ENCODE data around the gene POU3F4. TPM values are rescaled to one million over a fixed set of nuclear protein-coding genes. Genes with fewer than 3 reads are reported as not detected.

POU3F4 gene
- total RNA-seq, 2 experiments from 2014 or later, result not detected

GRCh38 chrX:83504721-83505479 lies 3.2 kb upstream of the POU3F4 start:
- Mint-ChIP-seq H3K9me3 (no peaks in the 10 kb centered on the region), H3K27me3 (peaks cover 44% of the 10 kb centered on the region), H3K4me1 (ENCODE audit: low read depth) (no peaks in the 10 kb centered on the region), H3K27ac (no peak overlapping the region), H3K36me3 (ENCODE audit: low read depth) (no peaks in the 10 kb centered on the region), H3K4me3 (no peak overlapping the region)
- no peak for TF ChIP-seq CTCF (IDR thresholded peaks at IDR 0.05)
- intact Hi-C loops (cut with micrococcal nuclease), result no loop called here
- POLR2A ChIA-PET, result no interaction called here
- no peak for ATAC-seq
- DNase-seq, result no peak
- CTCF ChIA-PET, result no interaction called here

- ChIA-PET CTCF (no interaction called here), POLR2A (no interaction called here)
- no peak overlapping the region for H3K27ac Mint-ChIP-seq
- H3K27me3 Mint-ChIP-seq, result peaks cover 52% of the 10 kb centered on the region
- no peaks in the 10 kb centered on the region for H3K4me1 Mint-ChIP-seq (ENCODE audit: low read depth)
- no peaks in the 10 kb centered on the region for H3K9me3 Mint-ChIP-seq
- ATAC-seq (no peak), DNase-seq (no peak)
- TF ChIP-seq CTCF (IDR thresholded peaks at IDR 0.05), result no peak
- intact Hi-C loops (cut with micrococcal nuclease), result no loop called here
- H3K4me3 Mint-ChIP-seq, result no peak overlapping the region
- H3K36me3 Mint-ChIP-seq (ENCODE audit: low read depth), result no peaks in the 10 kb centered on the region
Observed at GRCh38 chrX:83508526-83509253, 600 bp downstream of the POU3F4 start.

- no peak for DNase-seq
- Mint-ChIP-seq H3K27me3 (peaks cover 49% of the 10 kb centered on the region), H3K36me3 (ENCODE audit: low read depth) (no peaks in the 10 kb centered on the region), H3K4me3 (no peak overlapping the region), H3K27ac (no peak overlapping the region), H3K9me3 (no peaks in the 10 kb centered on the region), H3K4me1 (ENCODE audit: low read depth) (no peaks in the 10 kb centered on the region)
- POLR2A ChIA-PET, result no interaction called here
- ATAC-seq, result no peak
- TF ChIP-seq CTCF (IDR thresholded peaks at IDR 0.05), result no peak
- intact Hi-C loops (cut with micrococcal nuclease), result no loop called here
- CTCF ChIA-PET, result no interaction called here
Observed at GRCh38 chrX:83509254-83509801, 1.2 kb downstream of the POU3F4 start.

GRCh38 chrX:83510510-83511062 lies 2.5 kb downstream of the POU3F4 start:
- Mint-ChIP-seq H3K9me3 (no peaks in the 10 kb centered on the region), H3K4me3 (no peak overlapping the region), H3K27me3 (peaks cover 41% of the 10 kb centered on the region), H3K27ac (no peak overlapping the region), H3K36me3 (ENCODE audit: low read depth) (no peaks in the 10 kb centered on the region), H3K4me1 (ENCODE audit: low read depth) (no peaks in the 10 kb centered on the region)
- ChIA-PET POLR2A (no interaction called here), CTCF (no interaction called here)
- no peak for DNase-seq
- no peak for TF ChIP-seq CTCF (IDR thresholded peaks at IDR 0.05)
- no peak for ATAC-seq
- intact Hi-C loops (cut with micrococcal nuclease), result no loop called here

GRCh38 chrX:83511208-83511607 lies 3.1 kb downstream of the POU3F4 start:
- Mint-ChIP-seq H3K27ac (no peak overlapping the region), H3K9me3 (no peaks in the 10 kb centered on the region), H3K36me3 (ENCODE audit: low read depth) (no peaks in the 10 kb centered on the region), H3K27me3 (peaks cover 36% of the 10 kb centered on the region), H3K4me1 (ENCODE audit: low read depth) (no peaks in the 10 kb centered on the region), H3K4me3 (no peak overlapping the region)
- ATAC-seq (no peak), DNase-seq (no peak)
- intact Hi-C loops (cut with micrococcal nuclease), result no loop called here
- no peak for TF ChIP-seq CTCF (IDR thresholded peaks at IDR 0.05)
- ChIA-PET CTCF (no interaction called here), POLR2A (no interaction called here)

All from activated CD8-positive, alpha-beta T cell treated with anti-CD3 and anti-CD28 coated beads for 36 hours (primary cell).